GM11168 (cell line): ENCODE results near the gene TOM1L1.

Experiments
- in situ Hi-C: fragments of 300-500 bp; cut with MboI; formaldehyde crosslinking; loops from one replicate; pipeline ENCODE4 v1.12.0; 2022; ENCODE audit warnings: low sequenced_read_pairs; ENCODE audit not compliant: unreplicated experiment

TOM1L1 gene

DNA sequence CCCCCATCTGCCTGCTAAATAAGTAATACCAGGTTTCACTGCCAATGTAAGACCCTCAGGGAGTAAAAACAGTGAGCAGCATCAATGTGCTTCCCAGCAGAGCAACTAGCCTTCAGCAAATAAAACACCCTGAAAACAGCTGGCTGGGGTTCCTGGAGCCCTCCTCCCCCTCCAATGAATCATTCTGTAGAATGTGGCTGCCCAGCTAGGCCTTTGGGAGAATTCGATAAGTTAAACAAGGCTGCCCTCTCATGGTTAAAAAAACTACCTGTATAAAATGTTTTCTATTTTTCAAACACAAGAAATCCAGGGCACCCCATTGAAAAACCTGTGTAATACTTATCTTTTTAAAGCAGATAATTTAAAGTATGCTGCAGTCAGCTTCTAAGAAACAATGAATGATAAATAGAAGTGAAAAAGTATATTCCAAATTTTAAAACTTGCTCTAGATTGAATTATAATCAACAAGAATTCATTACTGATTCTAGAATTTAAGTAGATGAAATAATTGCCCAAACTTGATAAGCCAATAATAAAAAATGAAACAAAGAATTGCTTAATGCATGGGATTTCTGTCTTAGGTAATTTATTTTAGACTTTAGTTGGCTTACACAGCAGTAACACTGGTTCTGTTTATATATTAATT lies 9.4 kb upstream of the TOM1L1 start:
- in situ Hi-C loops: no loop called here

DNA sequence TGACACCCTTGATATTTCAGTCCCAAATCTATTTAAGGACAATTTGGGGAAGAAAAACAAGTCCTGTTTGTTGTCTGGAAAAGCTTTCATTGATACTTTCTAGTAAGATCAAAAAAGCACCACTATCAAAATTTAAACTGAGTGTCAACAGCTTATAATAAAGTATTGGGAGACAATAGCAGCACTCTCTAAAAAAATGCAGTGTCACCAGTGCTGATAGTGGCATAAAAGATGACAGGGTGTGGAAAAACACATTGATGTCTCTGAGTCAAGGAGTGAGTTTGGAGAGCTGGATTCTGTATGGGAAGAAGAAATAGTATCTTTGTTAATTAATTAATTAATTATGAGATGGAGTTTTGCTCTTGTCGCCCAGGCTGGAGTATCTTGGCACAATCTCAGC lies 8.3 kb upstream of the TOM1L1 start:
- in situ Hi-C loops: no loop called here

DNA sequence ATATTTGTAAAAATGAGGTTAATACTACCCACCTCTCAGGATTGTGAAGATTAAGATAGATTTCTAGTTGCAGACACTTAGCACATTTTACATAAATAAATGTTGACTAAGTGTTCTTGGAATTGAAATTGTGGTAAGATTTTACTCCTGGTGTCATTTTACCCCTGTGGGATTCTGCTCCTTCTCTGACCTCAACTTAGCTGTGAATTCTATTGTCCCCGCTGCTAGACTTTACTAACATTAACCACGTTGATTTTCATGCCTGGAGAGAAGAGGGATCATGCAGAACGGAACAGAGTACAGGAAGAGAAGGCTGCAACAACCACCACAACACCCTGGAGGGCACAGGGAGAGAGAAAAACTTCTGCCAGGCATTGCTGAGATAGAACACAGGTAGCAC lies 2.1 kb upstream of the TOM1L1 start:
- in situ Hi-C loops: no loop called here

DNA sequence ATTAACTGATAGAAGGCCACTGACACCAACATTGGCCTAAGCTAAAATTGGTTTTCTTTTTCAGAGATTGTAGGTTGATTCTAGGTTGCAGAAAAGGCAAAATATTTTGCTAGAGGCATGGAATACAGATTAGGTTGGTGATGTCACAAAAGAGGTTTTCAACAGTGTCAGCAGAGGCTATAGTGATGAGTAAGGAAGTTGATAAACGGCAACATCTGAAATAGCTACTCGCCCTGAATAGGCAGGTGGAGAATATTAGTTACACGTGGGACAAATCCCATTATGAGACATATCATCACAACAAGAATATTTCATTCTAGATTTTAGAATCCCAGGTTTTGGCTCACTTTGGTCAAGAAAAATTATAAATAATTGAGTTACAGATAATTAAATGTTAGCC lies 1.5 kb upstream of the TOM1L1 start:
- in situ Hi-C loops: no loop called here

DNA sequence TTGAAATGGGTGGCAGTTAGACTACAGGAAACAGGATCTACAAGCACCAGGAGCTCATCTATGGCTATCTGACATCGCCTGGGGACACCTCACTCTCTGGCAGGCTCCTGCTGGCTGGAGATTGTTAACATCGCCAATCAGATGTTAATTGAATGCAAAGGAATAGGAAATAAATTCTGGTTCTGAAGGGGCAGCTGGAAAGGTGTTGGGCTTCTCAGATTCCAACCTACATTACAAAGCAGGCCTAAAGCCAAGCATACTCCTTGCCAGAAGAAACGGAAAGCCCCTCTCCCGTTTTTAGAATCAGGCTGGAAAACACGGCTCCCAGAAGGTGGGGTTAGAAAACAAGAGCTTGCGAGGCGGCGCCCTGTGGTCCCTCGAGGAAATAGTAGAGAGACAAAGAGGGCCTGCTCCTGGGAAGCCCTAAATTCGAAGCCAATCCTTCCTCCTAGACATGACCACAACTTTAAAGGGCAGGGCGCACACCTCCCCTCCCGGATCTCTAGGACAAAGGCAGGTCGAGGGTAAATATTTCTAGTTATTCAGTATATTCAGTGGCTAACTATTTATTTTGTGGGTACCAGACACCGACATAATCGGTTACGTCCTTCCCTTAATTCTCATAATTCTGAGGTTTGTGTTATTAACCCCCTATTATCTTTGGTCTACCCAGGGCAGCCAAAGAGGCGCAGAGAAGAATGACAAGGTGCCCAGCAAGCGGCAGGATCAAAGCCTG lies 763 bp upstream of the TOM1L1 start:
- in situ Hi-C loops: no loop called here

DNA sequence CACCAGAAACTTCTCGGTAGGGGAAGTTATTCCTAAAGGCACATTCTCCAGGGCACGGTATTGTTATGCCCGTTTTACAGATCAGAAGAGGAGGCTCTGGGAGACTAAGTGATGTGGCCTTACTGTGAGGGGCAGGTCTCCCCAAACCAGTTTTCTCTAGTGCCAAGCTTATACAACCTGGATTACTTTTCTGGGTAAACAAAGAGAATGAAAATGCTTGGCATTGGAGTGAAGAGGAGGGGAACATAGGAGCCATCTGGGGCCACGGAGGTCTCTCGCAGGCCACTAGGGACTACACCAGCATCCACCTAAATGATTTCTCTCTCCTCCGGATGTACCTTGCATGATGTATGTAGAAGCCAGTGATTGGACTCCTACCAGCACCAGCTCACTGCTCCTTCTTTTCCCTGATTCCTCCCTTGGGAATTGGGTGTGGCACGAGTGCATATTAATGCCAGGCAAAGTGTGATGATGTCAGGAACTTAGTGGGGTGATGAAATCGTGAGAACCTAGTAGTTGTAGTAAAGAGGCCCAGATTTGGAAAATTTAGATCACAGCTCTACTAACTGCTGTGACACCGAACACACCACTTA lies 674 bp downstream of the TOM1L1 start:
- in situ Hi-C loops: no loop called here

DNA sequence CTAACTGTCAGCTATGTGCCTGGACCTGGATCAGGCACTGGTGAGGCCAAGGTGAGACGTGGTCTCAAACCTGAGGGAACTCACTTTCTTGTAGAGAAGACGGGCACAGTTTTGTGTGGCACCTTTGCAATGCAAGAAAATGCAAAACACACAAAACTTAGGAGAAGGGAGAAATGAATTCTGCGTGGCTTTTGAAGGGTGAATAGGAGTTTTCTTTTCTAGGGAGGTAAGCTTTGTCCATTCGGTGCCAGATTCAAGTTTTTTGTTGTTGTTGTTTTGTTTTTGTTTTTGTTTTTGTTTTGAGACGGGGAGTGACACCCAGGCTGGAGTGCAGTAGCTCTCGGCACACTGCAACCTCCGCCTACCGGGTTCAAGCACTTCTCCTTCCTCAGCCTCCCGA lies 1.4 kb downstream of the TOM1L1 start:
- in situ Hi-C loops: no loop called here

DNA sequence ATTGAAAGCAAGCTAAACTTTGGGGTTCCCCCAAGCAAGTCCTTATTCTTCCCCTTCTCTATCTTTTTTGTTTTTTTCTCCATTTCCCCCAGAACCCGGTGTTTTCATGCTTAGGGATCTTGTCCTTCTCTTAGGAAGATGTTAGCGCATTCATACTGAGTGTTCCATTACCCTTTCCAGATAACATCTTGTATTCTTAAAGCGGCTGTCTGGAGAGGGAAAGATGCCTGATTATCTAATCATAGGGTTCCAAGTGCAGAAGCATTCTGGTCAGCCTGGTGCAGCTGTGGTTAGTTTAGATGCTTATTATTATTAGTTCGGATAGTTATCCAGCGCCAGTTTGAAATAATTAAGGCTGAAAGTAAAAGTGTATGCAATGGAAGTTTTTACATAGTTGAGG lies 2.0 kb downstream of the TOM1L1 start:
- in situ Hi-C loops: no loop called here

DNA sequence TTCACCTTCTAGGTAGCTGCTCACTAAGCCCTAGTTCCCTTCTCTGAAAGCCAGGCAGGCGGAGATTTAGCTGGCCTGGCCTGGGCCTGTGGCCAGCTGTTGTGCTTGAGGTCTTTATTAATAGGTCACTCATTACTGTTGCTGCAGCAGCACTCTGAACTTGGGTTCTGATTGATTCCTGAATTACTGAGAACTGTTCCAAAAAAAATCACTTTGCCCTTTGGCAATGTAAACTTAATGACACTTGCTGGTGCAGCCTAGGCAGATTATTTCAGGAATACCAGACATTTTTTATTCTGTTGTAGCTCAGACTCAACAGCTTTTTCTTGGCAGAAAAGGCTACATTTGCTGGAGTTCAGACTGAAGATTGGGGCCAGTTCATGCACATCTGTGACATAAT lies 2.7 kb downstream of the TOM1L1 start:
- in situ Hi-C loops: no loop called here

DNA sequence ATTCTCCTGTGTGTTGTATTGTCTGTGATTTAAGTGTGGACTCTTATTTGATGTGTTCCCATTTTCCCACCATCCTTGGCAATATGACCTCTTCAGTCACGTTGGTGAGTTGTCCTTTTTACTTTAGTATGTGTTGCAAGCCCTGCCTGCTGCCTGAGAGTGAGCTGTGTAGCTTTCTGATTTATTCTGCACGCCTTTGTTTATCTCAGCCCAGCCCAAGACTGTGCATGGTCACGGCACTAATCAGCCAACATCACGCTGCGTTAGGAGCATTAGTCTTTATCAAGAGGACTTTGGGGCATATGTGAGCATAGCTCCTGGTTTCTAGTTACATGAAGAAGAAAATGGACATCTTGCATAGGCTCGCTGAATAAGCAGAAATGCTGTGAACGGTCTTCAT lies 6.0 kb downstream of the TOM1L1 start:
- in situ Hi-C loops: no loop called here

DNA sequence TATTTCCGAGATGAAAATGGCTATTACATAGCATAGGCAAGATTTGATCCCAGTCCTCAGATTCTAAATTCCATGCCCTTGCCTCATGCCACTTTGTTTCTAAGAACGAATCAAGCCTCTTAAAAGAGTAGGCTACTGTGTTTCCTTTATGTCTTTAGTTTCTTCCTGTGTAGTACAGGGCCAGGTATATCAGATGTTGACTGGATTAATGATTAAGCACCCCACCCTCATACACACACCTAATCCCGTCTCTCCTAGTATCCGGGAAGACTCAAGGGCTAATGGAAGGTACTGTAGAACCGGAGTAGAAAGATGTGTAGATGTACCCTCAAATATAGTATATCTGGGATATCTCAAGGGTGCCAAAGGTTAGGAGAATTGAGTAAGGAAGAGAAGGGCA lies 6.7 kb downstream of the TOM1L1 start:
- in situ Hi-C loops: no loop called here

DNA sequence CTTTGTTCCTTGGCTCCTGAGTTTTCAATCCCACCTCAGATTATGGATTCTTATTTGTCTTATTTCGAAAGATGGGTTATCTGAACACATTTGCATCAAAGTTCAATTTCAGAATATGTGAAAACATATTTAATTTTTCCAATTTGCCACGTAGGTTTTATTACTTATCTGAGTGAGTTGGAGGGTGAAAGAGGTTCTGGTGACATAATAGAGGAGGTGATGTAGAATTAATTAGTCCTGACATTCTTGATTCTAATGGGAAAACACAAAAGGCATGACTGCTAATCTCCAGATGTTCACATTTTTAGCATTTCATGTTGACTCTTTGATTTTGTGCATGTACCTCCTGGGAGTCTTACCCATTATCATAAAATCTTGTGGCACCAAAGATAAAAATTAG lies 9.1 kb downstream of the TOM1L1 start:
- in situ Hi-C loops: no loop called here

DNA sequence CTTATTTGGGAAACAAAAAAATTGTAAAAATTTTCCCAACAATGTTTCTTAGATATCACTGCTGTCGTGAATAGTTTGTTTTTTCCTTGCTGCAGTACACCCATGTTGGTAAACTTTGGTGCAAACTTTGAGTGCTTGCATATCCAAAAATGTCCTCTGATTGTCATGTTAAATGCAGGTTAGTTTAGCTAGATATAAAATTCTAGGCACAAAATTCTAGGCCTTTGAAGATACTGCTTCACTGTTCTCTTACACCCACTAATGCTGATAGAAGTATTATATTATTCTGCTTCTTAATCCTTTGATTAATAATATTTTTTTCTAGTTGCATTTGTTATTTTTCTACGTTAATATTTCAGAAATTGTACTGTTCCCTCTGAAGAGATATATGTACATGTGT lies 16.1 kb downstream of the TOM1L1 start:
- in situ Hi-C loops: no loop called here

DNA sequence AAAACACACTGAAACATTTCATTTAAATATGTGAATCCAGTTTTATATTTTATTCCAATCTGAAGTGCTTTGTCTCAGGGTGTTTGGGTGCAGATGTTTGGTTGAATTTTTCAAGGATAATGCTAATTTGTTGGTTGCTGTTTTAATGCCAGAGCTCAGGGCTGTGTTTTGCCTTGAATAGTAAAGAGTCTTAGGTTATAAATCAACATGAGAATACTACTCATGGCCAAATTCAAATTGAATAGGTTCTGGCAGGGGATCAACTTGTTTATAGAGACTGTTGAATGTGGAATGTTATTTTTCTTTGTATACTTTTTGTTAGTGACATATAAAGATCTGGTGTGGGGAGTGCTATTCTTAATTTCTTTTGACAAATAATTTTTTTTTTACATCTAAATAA lies 18.8 kb downstream of the TOM1L1 start:
- in situ Hi-C loops: no loop called here

DNA sequence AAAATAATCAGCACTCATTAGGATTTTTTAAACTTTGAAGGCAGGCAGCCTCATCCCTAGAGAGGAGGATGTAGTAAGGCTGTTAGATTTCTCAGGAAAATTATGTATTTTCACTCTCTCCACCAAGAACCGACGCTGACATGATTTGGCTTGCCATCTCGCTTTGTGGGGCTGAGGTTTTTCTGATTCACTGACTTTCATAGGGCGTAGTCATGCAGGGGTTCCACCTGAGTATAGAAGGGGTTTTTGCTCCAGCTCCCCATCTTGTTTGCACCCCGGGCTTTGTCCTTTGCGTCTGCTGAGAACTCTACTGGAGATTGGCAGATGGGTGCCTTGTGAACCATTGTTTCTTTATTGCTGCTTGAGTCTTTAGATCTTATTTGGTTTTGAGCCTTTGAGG lies 20.2 kb downstream of the TOM1L1 start:
- in situ Hi-C loops: no loop called here

DNA sequence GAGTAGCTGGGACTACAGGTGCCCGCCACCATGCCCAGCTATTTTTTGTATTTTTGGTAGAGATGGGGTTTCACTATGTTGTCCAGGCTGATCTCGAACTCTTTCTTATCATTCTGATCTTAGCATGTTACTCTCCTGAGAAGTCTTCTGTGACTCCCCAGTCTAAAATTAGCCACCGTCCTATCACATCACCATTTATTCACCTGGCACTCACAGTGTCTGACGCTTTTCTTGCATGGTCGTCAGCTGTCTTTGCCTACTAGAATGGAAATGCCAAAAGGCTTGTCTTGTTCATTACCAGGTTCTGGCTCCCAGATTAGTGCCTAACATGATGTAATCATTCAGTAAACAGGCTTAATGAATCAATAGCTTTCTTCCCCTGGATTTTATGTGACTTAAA lies 23.8 kb downstream of the TOM1L1 start:
- in situ Hi-C loops: no loop called here

DNA sequence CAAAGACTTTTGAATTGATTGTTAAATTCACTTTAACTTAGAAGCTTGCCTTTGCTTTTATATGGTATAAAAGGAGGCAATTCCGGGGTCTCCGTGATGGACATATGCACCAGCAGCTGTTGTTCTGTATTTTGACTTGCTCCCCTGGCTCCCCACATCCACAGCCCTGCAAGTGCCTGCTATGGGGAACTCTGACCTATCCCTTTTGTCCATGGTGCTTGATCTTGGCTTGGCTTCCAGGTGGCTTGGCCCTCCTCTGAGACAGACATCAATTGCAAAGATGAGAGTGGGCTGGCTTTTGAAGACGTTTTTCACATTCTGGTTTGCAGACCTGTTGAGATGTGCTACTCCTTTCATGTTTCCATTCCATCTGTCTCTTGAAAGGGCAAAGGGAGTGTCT lies 26.9 kb downstream of the TOM1L1 start:
- in situ Hi-C loops: no loop called here

DNA sequence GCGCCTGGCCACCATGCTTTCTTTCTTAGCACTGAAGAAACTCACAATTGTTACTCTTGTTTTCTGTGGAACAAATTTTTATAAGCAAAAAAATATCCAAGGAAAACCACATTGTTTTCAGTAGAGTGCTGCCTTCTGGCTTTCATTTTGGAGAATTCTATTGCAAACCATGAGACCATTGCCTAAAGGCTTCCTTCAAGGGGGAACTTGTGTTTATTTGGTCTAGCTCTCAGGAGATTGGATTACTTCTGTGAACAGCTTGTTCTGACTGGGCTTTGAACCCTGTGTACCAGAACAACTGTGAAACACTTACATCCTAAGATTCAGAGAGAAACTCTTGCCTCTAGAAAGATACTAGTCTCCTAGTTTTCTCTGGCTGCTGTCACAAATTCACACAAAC lies 32.1 kb downstream of the TOM1L1 start:
- in situ Hi-C loops: no loop called here

DNA sequence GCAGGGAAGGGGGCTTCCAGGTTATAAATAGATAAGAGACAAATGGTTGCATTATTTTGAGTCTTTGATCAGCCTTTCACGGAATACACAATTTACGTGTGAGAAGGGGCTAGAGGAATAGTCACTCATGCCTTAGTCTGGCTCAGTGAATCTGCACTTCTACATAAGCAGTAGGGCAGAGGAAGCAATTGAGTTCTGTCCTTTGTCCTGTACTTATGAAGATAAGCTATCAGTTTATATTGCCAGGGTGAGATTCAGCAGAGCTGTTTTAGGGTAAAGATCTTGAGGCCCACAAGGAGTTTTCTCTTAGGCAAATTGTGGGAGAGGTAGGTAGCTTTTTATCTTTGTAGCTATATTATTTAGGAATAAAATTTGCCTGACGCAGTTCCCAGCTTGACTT lies 33.3 kb downstream of the TOM1L1 start:
- in situ Hi-C loops: no loop called here

DNA sequence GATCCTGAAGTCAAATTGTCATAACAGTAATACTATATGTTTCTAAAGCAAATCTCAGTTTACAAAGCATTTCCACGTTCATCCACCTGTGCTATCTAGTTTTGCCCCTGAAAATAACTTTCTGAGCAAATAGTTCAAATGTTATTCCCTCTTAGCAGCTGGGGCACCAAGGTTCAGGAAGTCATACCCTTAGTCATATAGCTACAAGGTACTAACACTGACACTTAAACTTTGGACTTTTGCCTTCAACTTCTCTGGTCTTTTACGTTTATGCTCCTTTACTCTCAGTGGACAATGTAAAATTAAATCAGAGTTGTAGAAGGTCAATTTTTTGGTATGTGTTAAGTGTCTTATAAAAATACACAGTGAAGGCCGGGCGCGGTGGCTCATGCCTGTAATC lies 34.8 kb downstream of the TOM1L1 start:
- in situ Hi-C loops: no loop called here

DNA sequence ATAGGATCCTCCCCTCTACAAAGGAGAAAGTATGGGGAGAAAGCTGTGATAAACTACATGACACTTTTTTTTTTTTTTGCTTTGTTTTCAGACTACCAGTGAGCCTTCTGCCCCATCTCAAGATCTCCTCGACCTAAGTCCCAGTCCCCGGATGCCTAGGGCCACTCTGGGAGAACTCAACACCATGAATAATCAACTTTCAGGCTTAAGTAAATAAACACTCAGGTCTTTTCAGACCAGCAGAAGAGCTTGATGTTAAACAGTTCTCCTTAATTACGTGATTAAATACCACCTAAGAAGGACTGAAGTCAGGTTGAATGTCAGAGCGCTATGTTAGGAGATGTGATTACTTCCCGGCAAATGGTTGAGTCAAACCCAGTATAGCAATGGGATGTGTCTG lies 36.4 kb downstream of the TOM1L1 start:
- in situ Hi-C loops: no loop called here

DNA sequence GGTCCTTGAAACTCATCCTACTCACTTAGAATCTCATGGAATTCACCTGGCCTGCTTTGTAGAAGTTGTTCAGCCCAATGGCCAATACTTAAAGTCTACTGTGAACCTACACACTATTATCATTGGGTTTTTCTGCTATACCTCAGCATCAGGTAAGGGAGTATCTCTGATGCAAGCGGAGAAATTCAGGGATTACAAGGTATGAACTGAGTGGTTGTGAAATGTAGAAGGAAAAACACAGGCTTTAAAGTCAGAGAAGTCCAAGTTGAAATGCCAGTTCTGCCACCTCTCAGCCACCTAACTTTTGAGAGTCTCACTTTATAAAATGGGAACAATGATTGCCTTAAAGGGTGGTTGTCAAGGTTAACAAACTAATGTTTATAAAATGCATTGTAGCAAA lies 36.8 kb downstream of the TOM1L1 start:
- in situ Hi-C loops: no loop called here
